GM12878 (cell line): Measurements from ENCODE around the gene ZNF133. TPM values are rescaled to one million over a fixed set of nuclear protein-coding genes. Genes with fewer than 3 reads are reported as not detected.

Experiments
- ATAC-seq: fragments of 200-7000 bp; cut with Tn5 transposase; 3 replicates; pipeline ENCODE4 v1.9.1; 2020; ENCODE audit warnings: mild to moderate bottlenecking, moderate library complexity
- BruUV-seq: library from RNA; stranded (reverse); fragments of 400-500 nt; replicated peaks from 2 replicates; lab custom pipeline; 2021; lab: Mats Ljungman, UMichigan
- CTCF ChIA-PET: fragments of 300-600 bp; sonication (Branson Sonifier 250); formaldehyde crosslinking; extraction: SDS; loops from one replicate; lab custom pipeline; 2021; ENCODE audit warnings: inconsistent platforms; lab: Yijun Ruan, JAX
- POLR2A ChIA-PET: fragments of 350-600 bp; formaldehyde crosslinking; extraction: SDS; loops from one replicate; lab custom pipeline; 2021; ENCODE audit warnings: inconsistent platforms; lab: Charles Lee
- RAD21 ChIA-PET: fragments of 300-600 bp; sonication (Branson Sonifier 250); formaldehyde crosslinking; loops from one replicate; lab custom pipeline; 2023; ENCODE audit warnings: antibody characterized with exemption; ENCODE audit not compliant: unreplicated experiment; lab: Charles Lee
- SMC1A ChIA-PET: fragments of 300-600 bp; sonication (Branson Sonifier 250); formaldehyde crosslinking; loops from one replicate; lab custom pipeline; 2023; ENCODE audit not compliant: unreplicated experiment, uncharacterized antibody; lab: Charles Lee
- DNase-seq: peaks from one replicate; pipeline ENCODE4 v3.0.0-alpha.2; 2011; ENCODE audit warnings: low read depth, low spot score
- FAIRE-seq: peaks from 3 replicates; lab custom pipeline; 2011; peaks lifted over from hg19 to GRCh38; lab: Jason Lieb, UNC
- H2AFZ ChIP-seq: 2 replicates; pipeline ENCODE4 v1.6.0; 2011; ENCODE audit warnings: low read depth, low read length, control low read depth; ENCODE audit not compliant: control insufficient read depth
- H3K27ac ChIP-seq: 2 replicates; pipeline ENCODE4 v1.5.1; 2011; ENCODE audit warnings: control low read depth; ENCODE audit not compliant: control insufficient read depth, insufficient read depth
- H3K27me3 ChIP-seq, 2 experiments: replicated peaks in 1 of 2; 2 replicates each; pipeline versions ENCODE4 v1.6.0 to v1.6.1; 2011; ENCODE audit warnings: low read length in 1 of 2; ENCODE audit not compliant: control insufficient read depth in 2 of 2, insufficient read depth in 2 of 2
- H3K36me3 ChIP-seq, 2 experiments: 2 replicates each; pipeline ENCODE4 v1.5.1; 2011; ENCODE audit warnings: low read length in 1 of 2; ENCODE audit not compliant: control insufficient read depth in 2 of 2, insufficient read depth in 2 of 2
- H3K4me1 ChIP-seq: 2 replicates; pipeline ENCODE4 v1.6.1; 2011; ENCODE audit warnings: mild to moderate bottlenecking, low read length, moderate library complexity, mixed read lengths; ENCODE audit not compliant: control insufficient read depth, insufficient read depth
- H3K4me2 ChIP-seq: 2 replicates; pipeline ENCODE4 v1.6.0; 2011; ENCODE audit warnings: control low read depth; ENCODE audit not compliant: control insufficient read depth, insufficient read depth
- H3K4me3 ChIP-seq: fragments of 200-600 bp; sonication (generic); 2 replicates; pipeline ENCODE4 v1.5.1; 2016
- H3K79me2 ChIP-seq: 2 replicates; pipeline ENCODE4 v1.6.0; 2011; ENCODE audit warnings: low read length; ENCODE audit not compliant: control insufficient read depth, insufficient read depth
- H3K9ac ChIP-seq: 2 replicates; pipeline ENCODE4 v1.8.0; 2011; ENCODE audit warnings: low read length, control low read depth, mixed read lengths; ENCODE audit not compliant: control insufficient read depth, insufficient read depth
- H3K9me3 ChIP-seq: replicated peaks from 3 replicates; pipeline ENCODE4 v1.5.1; 2011; ENCODE audit warnings: mild to moderate bottlenecking, low read length; ENCODE audit not compliant: control insufficient read depth, insufficient read depth
- H4K20me1 ChIP-seq: 2 replicates; pipeline ENCODE4 v1.6.0; 2011; ENCODE audit not compliant: control insufficient read depth, insufficient read depth
- ESRRA ChIP-seq: IDR thresholded peaks from 2 replicates; pipeline ENCODE4 v1.6.1; 2012; ENCODE audit warnings: mild to moderate bottlenecking, low read length, improper control_type of control experiment
- ETV6 ChIP-seq, 2 experiments: fragments of 450-650 bp in 1 of 2; IDR thresholded peaks in 1 of 2; conservative IDR thresholded peaks in 1 of 2; 2 replicates each; pipeline ENCODE4 v1.6.1; 2014; ENCODE audit warnings: antibody characterized with exemption in 1 of 2, borderline replicate concordance in 1 of 2, low read depth in 1 of 2, mild to moderate bottlenecking in 1 of 2, moderate library complexity in 1 of 2
- GATAD2B ChIP-seq: fragments of 450-650 bp; conservative IDR thresholded peaks from 2 replicates; pipeline ENCODE4 v1.6.1; 2017; ENCODE audit warnings: low read depth, mild to moderate bottlenecking, moderate library complexity
- KDM1A ChIP-seq: fragments of 200-600 bp; sonication (generic); IDR thresholded peaks from 2 replicates; pipeline ENCODE4 v1.6.1; 2016; ENCODE audit warnings: borderline replicate concordance
- NR2C1 ChIP-seq: fragments of 450-650 bp; IDR thresholded peaks from 2 replicates; pipeline ENCODE4 v1.6.1; 2017; ENCODE audit warnings: antibody characterized with exemption, mild to moderate bottlenecking, moderate library complexity
- SMC3 ChIP-seq: IDR thresholded peaks from 2 replicates; pipeline ENCODE4 v1.6.1; 2011; ENCODE audit warnings: low read length, improper control_type of control experiment, borderline replicate concordance
- WGBS: methylation state at CpG from one replicate; pipeline ENCODE4 v1.1.6; 2016; ENCODE audit warnings: low lambda C conversion rate; ENCODE audit not compliant: insufficient replicate concordance, insufficient coverage; ENCODE audit errors: missing lambda C conversion rate; 5-methylcytosine and 5-hydroxymethylcytosine counted together
- in situ Hi-C: fragments of 300-500 bp; cut with MboI; formaldehyde crosslinking; loops from 9 replicates; pipeline ENCODE4 v1.14.3; 2018; ENCODE audit warnings: mixed read lengths
- intact Hi-C: fragments of 100-400 bp; cut with micrococcal nuclease; formaldehyde crosslinking; loops from one replicate; pipeline ENCODE4 v1.14.2; 2022; ENCODE audit not compliant: unreplicated experiment
- polyA plus RNA-seq, 11 experiments: library from polyadenylated mRNA; depleted of rRNA in 4 of 11; unstranded in 6 of 11; stranded (reverse) in 5 of 11; fragments of >200 nt; fragmentation: Nextera tagmentation in 4 of 11; fragmentation: Illumina TruSeq in 1 of 11; extraction: Ambion mirVana in 4 of 11; extraction: Trizol in 1 of 11; gene quantifications; 1 replicate in 1 of 11; 2 replicates in 10 of 11; pipeline versions ENCODE4 v1.2.1 to v1.2.3, GENCODE V29; 2011 to 2016; ENCODE audit warnings: inconsistent platforms in 2 of 11, missing spikeins in 2 of 11, low read depth in 1 of 11
- total RNA-seq, 4 experiments: library from RNA; depleted of rRNA in 3 of 4; stranded (reverse); fragments of >200 nt in 3 of 4; fragmentation: Illumina TruSeq in 1 of 4; extraction: Trizol in 1 of 4; gene quantifications; 2 replicates each; pipeline versions ENCODE4 v1.2.1 to v1.2.3, GENCODE V29; 2013 to 2021
- TF ChIP-seq, protein P1 (sequence below): fragments of 450-650 bp; IDR thresholded peaks from 2 replicates; pipeline ENCODE4 v1.6.1; 2017; ENCODE audit warnings: mild to moderate bottlenecking, low read depth, inconsistent platforms; ENCODE audit not compliant: poor library complexity, severe bottlenecking
- TF ChIP-seq, protein P2 (sequence below): IDR thresholded peaks from 2 replicates; pipeline ENCODE4 v1.6.1; 2011; ENCODE audit warnings: borderline replicate concordance, low read depth, mild to moderate bottlenecking, moderate library complexity, low read length; ENCODE audit not compliant: insufficient read depth, poor library complexity, severe bottlenecking
- TF ChIP-seq, protein P3 (sequence below): fragments of 450-650 bp; formaldehyde crosslinking; IDR thresholded peaks from 2 replicates; pipeline ENCODE4 v1.5.0; 2022; ENCODE audit warnings: mild to moderate bottlenecking, missing genetic modification characterization
- TF ChIP-seq, protein P4 (sequence below): fragments of 450-650 bp; IDR thresholded peaks from 2 replicates; pipeline ENCODE4 v1.6.1; 2016; ENCODE audit warnings: mild to moderate bottlenecking

The ZNF133 gene
- total and polyA plus RNA-seq, 10 of the 15 experiments (the other 5 are each of a cell fraction or from before 2014, with no cell fraction given), result 2.0 to 9.3 (median 7.3) TPM

DNA sequence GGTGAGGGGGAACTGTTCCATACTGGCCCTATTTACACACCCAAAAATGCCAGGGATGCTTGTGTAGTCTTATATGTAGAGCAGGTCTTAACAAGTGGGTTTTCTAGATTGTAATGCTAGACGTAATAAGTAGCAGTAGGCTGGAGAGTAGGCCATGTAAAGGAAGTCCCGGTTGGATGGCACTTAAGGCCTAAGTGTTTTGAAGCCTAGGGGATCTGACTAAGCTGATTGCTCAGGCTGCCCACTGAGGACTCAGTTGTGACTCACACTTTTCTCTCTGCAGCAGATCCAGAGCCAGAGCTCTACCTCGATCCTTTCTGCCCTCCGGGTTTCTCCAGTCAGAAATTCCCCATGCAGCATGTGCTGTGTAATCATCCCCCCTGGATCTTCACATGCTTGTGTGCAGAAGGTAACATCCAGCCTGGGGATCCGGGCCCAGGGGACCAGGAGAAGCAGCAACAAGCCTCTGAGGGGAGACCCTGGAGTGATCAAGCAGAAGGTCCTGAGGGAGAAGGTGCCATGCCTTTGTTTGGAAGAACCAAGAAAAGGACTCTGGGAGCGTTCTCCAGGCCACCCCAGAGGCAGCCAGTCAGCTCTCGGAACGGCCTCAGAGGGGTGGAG lies 26.6 kb downstream of the ZNF133 start:
- peaks cover 9 to 11% of the 10 kb centered on the region in 2 experiments; a peak in 3 of 4 replicates for H3K36me3 ChIP-seq
- ATAC-seq, result no peak
- intact Hi-C loops, result no loop called here
- in situ Hi-C loops, result no loop called here
- 77% methylated on average over 8 of the region's 8 CpGs for WGBS
- ChIA-PET CTCF (no interaction called here), SMC1A (no interaction called here), POLR2A (no interaction called here), RAD21 (no interaction called here)
- H3K79me2 ChIP-seq, result no peaks in the 10 kb centered on the region
- DNase-seq, result no peak
- no peaks in the 10 kb centered on the region for H3K4me1 ChIP-seq
- no peak overlapping the region for H2AFZ ChIP-seq
- H3K4me2 ChIP-seq, result no peak overlapping the region
- H3K27ac ChIP-seq, result no peak overlapping the region
- H3K4me3 ChIP-seq, result no peak overlapping the region
- no TSS peak for BruUV-seq
- H3K9ac ChIP-seq, result no peak overlapping the region
- FAIRE-seq, result no peak
- no peaks in the 10 kb centered on the region for H3K27me3 ChIP-seq
- H4K20me1 ChIP-seq, result no peaks in the 10 kb centered on the region
- no peaks in the 10 kb centered on the region for H3K9me3 ChIP-seq
- TF ChIP-seq, protein P1, sequence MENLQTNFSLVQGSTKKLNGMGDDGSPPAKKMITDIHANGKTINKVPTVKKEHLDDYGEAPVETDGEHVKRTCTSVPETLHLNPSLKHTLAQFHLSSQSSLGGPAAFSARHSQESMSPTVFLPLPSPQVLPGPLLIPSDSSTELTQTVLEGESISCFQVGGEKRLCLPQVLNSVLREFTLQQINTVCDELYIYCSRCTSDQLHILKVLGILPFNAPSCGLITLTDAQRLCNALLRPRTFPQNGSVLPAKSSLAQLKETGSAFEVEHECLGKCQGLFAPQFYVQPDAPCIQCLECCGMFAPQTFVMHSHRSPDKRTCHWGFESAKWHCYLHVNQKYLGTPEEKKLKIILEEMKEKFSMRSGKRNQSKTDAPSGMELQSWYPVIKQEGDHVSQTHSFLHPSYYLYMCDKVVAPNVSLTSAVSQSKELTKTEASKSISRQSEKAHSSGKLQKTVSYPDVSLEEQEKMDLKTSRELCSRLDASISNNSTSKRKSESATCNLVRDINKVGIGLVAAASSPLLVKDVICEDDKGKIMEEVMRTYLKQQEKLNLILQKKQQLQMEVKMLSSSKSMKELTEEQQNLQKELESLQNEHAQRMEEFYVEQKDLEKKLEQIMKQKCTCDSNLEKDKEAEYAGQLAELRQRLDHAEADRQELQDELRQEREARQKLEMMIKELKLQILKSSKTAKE, result no peak
- TF ChIP-seq NR2C1, result no peak
- TF ChIP-seq, protein P2, sequence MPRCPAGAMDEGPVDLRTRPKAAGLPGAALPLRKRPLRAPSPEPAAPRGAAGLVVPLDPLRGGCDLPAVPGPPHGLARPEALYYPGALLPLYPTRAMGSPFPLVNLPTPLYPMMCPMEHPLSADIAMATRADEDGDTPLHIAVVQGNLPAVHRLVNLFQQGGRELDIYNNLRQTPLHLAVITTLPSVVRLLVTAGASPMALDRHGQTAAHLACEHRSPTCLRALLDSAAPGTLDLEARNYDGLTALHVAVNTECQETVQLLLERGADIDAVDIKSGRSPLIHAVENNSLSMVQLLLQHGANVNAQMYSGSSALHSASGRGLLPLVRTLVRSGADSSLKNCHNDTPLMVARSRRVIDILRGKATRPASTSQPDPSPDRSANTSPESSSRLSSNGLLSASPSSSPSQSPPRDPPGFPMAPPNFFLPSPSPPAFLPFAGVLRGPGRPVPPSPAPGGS, result no peak
- TF ChIP-seq, protein P3, sequence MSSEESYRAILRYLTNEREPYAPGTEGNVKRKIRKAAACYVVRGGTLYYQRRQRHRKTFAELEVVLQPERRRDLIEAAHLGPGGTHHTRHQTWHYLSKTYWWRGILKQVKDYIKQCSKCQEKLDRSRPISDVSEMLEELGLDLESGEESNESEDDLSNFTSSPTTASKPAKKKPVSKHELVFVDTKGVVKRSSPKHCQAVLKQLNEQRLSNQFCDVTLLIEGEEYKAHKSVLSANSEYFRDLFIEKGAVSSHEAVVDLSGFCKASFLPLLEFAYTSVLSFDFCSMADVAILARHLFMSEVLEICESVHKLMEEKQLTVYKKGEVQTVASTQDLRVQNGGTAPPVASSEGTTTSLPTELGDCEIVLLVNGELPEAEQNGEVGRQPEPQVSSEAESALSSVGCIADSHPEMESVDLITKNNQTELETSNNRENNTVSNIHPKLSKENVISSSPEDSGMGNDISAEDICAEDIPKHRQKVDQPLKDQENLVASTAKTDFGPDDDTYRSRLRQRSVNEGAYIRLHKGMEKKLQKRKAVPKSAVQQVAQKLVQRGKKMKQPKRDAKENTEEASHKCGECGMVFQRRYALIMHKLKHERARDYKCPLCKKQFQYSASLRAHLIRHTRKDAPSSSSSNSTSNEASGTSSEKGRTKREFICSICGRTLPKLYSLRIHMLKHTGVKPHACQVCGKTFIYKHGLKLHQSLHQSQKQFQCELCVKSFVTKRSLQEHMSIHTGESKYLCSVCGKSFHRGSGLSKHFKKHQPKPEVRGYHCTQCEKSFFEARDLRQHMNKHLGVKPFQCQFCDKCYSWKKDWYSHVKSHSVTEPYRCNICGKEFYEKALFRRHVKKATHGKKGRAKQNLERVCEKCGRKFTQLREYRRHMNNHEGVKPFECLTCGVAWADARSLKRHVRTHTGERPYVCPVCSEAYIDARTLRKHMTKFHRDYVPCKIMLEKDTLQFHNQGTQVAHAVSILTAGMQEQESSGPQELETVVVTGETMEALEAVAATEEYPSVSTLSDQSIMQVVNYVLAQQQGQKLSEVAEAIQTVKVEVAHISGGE (CRISPR knock-in tag), result no peak
- no peak for TF ChIP-seq ETV6 (conservative IDR thresholded peaks at IDR 0.05 in 1 of 2, IDR thresholded peaks at IDR 0.05 in 1 of 2; ENCODE audit: borderline replicate concordance in 1 of 2, low read depth in 1 of 2)
- TF ChIP-seq GATAD2B, result no peak
- TF ChIP-seq SMC3, result no peak
- no peak for TF ChIP-seq ESRRA
- TF ChIP-seq KDM1A, result no peak
- TF ChIP-seq, protein P4, sequence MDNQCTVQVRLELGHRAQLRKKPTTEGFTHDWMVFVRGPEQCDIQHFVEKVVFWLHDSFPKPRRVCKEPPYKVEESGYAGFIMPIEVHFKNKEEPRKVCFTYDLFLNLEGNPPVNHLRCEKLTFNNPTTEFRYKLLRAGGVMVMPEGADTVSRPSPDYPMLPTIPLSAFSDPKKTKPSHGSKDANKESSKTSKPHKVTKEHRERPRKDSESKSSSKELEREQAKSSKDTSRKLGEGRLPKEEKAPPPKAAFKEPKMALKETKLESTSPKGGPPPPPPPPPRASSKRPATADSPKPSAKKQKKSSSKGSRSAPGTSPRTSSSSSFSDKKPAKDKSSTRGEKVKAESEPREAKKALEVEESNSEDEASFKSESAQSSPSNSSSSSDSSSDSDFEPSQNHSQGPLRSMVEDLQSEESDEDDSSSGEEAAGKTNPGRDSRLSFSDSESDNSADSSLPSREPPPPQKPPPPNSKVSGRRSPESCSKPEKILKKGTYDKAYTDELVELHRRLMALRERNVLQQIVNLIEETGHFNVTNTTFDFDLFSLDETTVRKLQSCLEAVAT, result no peak
